ENCODE results near the gene PROK2. TPM values are rescaled to one million over a fixed set of nuclear protein-coding genes. Genes with fewer than 3 reads are reported as not detected.

PROK2 gene
- polyA plus RNA-seq, 1 experiment: not detected

DNA sequence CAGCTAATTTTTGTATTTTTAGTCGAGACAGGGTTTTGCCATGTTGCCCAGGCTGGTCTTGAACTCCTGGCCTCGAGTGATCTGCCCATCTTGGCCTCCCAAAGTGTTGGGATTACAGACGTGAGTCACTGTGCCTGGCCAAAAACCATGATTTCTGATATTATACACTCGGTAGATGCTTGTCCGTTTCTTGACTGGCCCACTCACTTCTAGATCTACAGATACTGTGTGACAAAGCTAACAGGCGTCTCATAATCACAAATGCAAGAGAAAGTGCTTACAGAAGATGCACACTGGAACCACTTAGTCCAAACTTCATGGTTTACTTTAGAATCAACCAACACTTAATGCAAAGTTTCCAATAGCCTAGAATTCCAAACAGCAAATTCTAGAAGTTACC lies 8.4 kb downstream of the PROK2 start:
- no peaks in the 10 kb centered on the region for H3K9me3 ChIP-seq (ENCODE audit: control insufficient read depth, insufficient read depth, low read length)
- no peak for DNase-seq (ENCODE audit: low read depth, low spot score)
- TF ChIP-seq, protein P1, sequence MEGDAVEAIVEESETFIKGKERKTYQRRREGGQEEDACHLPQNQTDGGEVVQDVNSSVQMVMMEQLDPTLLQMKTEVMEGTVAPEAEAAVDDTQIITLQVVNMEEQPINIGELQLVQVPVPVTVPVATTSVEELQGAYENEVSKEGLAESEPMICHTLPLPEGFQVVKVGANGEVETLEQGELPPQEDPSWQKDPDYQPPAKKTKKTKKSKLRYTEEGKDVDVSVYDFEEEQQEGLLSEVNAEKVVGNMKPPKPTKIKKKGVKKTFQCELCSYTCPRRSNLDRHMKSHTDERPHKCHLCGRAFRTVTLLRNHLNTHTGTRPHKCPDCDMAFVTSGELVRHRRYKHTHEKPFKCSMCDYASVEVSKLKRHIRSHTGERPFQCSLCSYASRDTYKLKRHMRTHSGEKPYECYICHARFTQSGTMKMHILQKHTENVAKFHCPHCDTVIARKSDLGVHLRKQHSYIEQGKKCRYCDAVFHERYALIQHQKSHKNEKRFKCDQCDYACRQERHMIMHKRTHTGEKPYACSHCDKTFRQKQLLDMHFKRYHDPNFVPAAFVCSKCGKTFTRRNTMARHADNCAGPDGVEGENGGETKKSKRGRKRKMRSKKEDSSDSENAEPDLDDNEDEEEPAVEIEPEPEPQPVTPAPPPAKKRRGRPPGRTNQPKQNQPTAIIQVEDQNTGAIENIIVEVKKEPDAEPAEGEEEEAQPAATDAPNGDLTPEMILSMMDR (IDR thresholded peaks at IDR 0.05; ENCODE audit: low read depth, low read length): no peak
- CTCF ChIA-PET: no interaction called here
- no peak overlapping the region for H3K27ac ChIP-seq (ENCODE audit: low read depth, low read length)
- H3K4me3 ChIP-seq (ENCODE audit: low read depth, low read length): no peak overlapping the region
- POLR2A ChIA-PET: no interaction called here
- H3K27me3 ChIP-seq (ENCODE audit: control insufficient read depth, insufficient read depth, low read length): peaks cover 11% of the 10 kb centered on the region

DNA sequence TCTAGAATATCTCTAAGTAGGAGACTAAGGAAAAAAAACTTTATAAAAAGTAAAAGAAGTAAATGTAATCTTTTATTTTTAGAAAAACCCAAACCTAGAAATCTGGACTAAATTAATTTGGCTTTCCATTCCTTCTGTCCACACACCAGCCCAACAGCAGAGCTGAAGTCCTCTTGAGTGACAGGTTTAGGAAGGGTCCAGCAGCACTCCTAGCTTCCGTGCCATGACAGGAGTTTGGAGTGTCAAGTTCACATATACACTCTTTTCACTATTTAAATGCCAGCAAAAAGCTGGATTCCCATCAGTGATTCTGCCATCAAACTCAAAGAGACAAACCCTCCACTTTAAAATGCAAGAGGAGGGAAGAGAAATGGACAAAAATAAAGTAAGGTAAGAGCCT lies 13.1 kb downstream of the PROK2 start:
- POLR2A ChIA-PET: no interaction called here
- TF ChIP-seq, protein P1 (IDR thresholded peaks at IDR 0.05; ENCODE audit: low read depth, low read length): no peak
- no peaks in the 10 kb centered on the region for H3K9me3 ChIP-seq (ENCODE audit: control insufficient read depth, insufficient read depth, low read length)
- DNase-seq (ENCODE audit: low read depth, low spot score): no peak
- H3K27ac ChIP-seq (ENCODE audit: low read depth, low read length): no peak overlapping the region
- CTCF ChIA-PET: no interaction called here
- H3K4me3 ChIP-seq (ENCODE audit: low read depth, low read length): no peak overlapping the region
- H3K27me3 ChIP-seq (ENCODE audit: control insufficient read depth, insufficient read depth, low read length): peaks cover 14% of the 10 kb centered on the region

DNA sequence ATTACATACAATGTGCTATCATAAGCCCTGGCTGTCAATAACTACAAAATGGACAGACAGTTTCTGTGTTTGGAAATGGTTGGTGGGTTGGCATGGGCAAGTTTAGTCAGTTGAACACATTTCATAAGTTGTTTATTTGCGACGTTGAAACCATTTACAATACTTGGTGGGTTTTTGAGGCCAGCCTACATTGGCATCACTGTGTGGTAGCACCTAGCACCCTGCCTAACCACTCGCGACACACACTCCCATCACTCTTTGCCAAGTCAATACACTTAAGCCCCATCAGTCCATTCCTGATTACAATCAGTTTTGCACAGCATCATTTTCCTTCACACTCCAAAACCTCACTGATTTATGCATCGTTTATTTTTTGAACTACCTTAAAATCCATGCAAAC lies 13.8 kb downstream of the PROK2 start:
- POLR2A ChIA-PET: no interaction called here
- TF ChIP-seq, protein P1 (IDR thresholded peaks at IDR 0.05; ENCODE audit: low read depth, low read length): no peak
- no peak for DNase-seq (ENCODE audit: low read depth, low spot score)
- Histone ChIP-seq H3K27me3 (ENCODE audit: control insufficient read depth, insufficient read depth, low read length) (peaks cover 14% of the 10 kb centered on the region), H3K4me3 (ENCODE audit: low read depth, low read length) (no peak overlapping the region), H3K9me3 (ENCODE audit: control insufficient read depth, insufficient read depth, low read length) (no peaks in the 10 kb centered on the region), H3K27ac (ENCODE audit: low read depth, low read length) (no peak overlapping the region)
- CTCF ChIA-PET: no interaction called here

DNA sequence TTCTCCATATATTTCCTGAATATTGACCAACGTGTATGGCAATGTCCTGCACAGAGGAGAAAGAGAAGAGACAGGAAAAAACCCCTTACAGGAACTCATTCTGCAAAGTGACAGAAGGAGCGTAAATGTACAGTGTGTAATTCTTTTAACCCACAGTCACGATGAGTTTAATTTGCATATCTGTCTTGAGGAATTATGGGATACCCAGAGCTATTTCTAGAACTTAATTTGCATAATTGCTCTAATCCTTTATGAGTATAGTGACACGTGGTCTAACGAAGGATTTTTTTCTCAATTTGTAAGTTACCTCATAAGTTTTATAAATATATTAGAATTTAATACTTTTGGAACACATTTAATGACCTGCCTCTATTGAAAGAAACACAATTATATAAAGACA lies 21.5 kb downstream of the PROK2 start:
- Histone ChIP-seq H3K9me3 (ENCODE audit: control insufficient read depth, insufficient read depth, low read length) (no peaks in the 10 kb centered on the region), H3K27ac (ENCODE audit: low read depth, low read length) (no peak overlapping the region), H3K27me3 (ENCODE audit: control insufficient read depth, insufficient read depth, low read length) (peaks cover 8% of the 10 kb centered on the region), H3K4me3 (ENCODE audit: low read depth, low read length) (no peak overlapping the region)
- CTCF ChIA-PET: interaction anchor here (0.5 to 1.4 kb wide), 2 partner anchors 34 to 1213 kb away, joined by 3 read pairs; no protein-coding TSS in a partner anchor
- TF ChIP-seq, protein P1 (IDR thresholded peaks at IDR 0.05; ENCODE audit: low read depth, low read length): no peak
- POLR2A ChIA-PET: no interaction called here
- DNase-seq (ENCODE audit: low read depth, low spot score): no peak

DNA sequence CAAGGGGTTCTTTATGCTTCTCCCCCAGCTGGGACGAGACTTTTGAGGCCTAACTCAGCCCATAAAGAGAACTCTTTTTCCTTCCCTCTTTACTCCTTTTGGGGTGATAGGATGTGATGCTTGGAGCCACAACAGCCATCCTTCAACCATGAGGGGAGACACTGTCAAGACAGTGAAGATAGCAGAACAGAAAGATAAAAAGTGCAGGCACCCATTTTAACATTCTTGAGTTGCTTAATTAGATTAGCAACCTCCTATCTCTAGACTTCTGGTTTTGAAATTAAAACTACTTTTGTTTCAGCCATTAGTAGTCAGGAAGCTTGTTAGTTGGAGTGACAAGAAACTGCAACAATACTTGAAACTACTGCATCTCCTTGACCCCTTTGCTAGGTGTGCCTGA lies 24.8 kb downstream of the PROK2 start:
- TF ChIP-seq, protein P1 (IDR thresholded peaks at IDR 0.05; ENCODE audit: low read depth, low read length): no peak
- Histone ChIP-seq H3K27me3 (ENCODE audit: control insufficient read depth, insufficient read depth, low read length) (peaks cover 22% of the 10 kb centered on the region), H3K9me3 (ENCODE audit: control insufficient read depth, insufficient read depth, low read length) (no peaks in the 10 kb centered on the region), H3K27ac (ENCODE audit: low read depth, low read length) (no peak overlapping the region), H3K4me3 (ENCODE audit: low read depth, low read length) (no peak overlapping the region)
- POLR2A ChIA-PET: no interaction called here
- no peak for DNase-seq (ENCODE audit: low read depth, low spot score)
- CTCF ChIA-PET: no interaction called here
